GM15510 (cell line): ENCODE data around the gene STRADA.

Source experiments
- POLR2A ChIP-seq: IDR thresholded peaks from 3 replicates; pipeline ENCODE4 v1.6.1; 2011; ENCODE audit warnings: borderline replicate concordance; ENCODE audit not compliant: insufficient read length; ENCODE audit errors: extremely low read depth

Gene STRADA

GRCh38 chr17:63682981-63683380, 58.6 kb downstream of the STRADA start:
- TF ChIP-seq POLR2A, result no peak

GRCh38 chr17:63682441-63682840, 59.2 kb downstream of the STRADA start:
- no peak for TF ChIP-seq POLR2A

DNA sequence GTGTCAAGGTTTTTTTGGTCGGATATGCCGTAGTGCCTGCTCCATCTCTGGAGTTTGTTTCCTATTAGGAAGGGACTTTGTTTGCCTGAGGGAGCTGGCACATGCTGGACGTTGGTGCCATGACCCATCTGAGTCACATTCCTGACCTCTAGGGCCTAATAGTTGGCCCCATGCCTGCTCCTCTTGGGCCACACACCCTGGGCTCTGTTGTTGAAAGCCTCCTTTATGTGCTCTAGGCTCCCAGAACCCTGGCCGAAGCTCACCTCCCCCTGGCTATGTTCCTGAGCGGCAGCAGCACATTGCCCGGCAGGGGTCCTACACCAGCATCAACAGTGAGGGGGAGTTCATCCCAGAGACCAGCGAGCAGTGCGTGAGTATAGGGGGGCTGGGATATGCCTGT, 60.1 kb downstream of the STRADA start:
- no peak for TF ChIP-seq POLR2A

DNA sequence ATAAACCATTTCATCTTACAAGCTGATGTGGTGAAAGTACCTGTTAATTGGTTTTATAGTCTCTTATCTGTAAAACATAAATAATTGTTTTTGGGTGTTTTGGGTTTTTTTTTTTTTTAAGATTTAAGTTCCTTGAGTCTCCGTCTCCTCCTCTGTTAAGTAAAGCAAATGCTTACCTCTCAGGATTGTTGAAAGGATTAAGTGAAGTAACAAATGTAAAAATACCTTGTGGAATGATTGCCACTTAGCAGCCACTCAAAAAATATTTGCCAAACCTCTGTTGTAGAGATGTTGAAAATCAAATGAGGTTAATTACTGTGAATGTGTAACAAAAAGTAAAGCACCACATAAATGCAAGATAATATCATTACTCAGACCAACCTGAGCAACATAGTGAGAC, 60.9 kb downstream of the STRADA start:
- no peak for TF ChIP-seq POLR2A

- TF ChIP-seq POLR2A, result no peak
Observed at GRCh38 chr17:63679214-63679613, 62.4 kb downstream of the STRADA start.

DNA sequence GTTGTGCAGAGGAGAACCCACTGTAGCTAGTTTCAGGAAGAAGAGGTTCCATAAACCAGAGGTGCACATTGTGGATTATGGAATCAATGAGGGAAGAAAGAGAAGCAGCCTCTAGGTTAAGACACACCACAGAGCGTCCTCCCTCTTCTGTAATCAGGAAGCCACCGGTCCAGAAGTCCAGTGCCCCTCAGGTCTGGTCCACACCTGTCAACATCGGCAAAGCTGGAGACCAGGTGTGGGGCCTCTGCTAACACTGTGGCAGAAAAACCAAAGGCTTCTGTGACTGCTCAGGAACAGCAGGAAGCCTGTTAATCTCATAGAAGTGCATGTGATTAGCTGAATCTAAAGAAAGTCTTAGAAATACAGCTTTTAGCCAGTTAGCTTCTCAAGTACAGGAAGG, 65.0 kb downstream of the STRADA start:
- no peak for TF ChIP-seq POLR2A

- no peak for TF ChIP-seq POLR2A
Observed at GRCh38 chr17:63675607-63676546, 65.7 kb downstream of the STRADA start.

DNA sequence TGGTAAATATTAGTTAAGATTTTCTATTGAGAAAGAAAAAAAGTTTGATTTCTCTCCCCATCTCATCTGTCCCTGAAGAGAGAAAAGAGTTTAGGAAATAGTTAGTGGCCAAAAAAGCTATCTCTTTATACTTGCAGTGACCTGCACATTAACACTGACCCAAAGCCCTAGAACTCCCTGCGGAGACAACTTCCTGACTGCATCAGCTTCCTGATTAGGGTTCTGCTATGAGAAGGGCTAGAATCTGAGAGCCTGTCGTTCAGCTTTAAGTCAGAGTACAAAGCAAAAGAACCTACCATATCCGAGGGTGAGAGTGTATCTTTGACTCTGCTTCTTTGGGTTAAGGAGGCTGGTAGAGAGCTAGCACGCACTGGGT, 66.4 kb downstream of the STRADA start:
- TF ChIP-seq POLR2A, result no peak

DNA sequence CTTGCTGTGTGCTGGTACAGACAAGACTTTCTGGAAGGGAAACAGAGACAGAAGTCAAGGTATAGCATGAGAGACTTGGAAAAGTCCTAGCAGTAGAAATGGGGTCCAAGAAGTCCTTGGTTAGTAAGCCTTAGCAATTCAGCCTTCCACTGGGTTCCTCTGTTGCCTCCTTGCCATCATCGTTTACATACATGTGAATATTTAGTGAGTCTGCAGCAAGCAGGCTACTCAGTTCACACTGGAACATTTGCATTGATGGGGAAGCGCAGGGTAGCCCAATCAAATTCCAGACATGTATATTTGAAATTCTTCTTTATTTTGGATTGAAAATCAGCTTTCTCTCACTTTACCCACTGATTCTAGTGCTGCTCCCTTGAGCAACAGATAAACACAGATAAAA, 68.7 kb downstream of the STRADA start:
- TF ChIP-seq POLR2A, result no peak

GRCh38 chr17:63665527-63666214, 75.9 kb downstream of the STRADA start:
- no peak for TF ChIP-seq POLR2A

DNA sequence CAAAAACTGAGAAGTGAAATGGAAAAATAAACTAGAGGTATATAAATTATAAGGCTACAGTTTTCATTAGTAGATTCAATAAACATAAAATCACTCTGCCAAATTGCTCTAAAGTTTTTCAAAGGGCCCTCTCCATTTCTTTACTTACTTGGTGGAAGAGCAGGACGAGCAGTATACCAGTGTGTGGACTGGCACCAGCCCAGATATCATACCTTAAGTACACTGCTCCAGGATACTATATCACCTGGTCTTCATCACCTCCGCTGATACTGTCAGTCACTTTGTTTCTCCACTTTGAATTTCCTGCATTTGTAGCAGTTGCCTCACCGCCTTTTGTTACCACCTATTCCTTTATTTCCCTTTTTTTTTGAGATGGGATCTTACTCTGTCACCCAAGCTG, 81.7 kb downstream of the STRADA start:
- TF ChIP-seq POLR2A, result no peak

DNA sequence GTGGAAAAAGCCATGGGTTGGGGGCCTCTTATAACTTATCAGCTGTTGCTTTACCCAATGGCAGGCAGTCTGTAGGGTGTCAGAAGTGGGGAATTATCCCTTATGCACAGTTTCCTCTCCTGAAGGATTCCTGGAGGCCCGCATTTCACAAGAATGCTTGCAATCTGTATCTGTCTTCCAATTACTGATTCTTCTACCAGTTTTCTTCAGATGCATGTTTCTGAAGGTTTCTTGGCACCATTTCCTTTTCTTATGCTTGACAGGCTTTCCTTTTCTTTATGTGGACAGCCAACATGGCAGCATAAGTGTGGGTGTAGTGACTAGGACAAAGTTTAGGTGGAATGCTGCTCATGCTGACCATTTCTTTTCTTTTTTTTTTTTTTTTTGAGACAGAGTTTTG, 83.2 kb downstream of the STRADA start:
- TF ChIP-seq POLR2A, result no peak

DNA sequence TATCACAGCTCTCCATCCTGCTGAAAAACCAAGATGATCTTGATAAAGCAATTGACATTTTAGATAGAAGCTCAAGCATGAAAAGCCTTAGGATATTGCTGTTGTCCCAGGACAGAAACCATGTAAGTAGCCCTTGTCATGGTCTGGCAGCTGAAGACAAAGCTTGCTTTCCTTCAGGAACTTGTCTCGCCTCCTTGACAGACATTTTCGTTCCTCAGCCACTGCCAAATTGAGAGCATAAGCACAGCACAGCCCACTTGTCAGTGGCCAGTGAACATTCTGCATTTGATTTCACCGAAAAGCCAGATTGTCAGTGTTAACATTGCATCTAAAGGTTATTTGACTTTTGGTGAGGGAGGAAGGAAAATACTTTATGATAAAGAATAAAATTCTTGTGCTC, 83.8 kb downstream of the STRADA start:
- no peak for TF ChIP-seq POLR2A

GRCh38 chr17:63653050-63653449, 88.5 kb downstream of the STRADA start:
- TF ChIP-seq POLR2A, result no peak
